ENCODE results near the gene PIM2.

PIM2 gene

GRCh38 chrX:48934581-48935300, 15.9 kb upstream of the PIM2 start:
- DNase-seq = no peak

- DNase-seq = no peak
Observed at GRCh38 chrX:48933757-48934156, 14.9 kb upstream of the PIM2 start.

- no peak for DNase-seq
Observed at GRCh38 chrX:48927736-48928382, 9.0 kb upstream of the PIM2 start.

GRCh38 chrX:48927123-48927522, 8.3 kb upstream of the PIM2 start:
- DNase-seq = no peak

- DNase-seq = no peak
Observed at GRCh38 chrX:48924270-48924669, 5.4 kb upstream of the PIM2 start.

GRCh38 chrX:48923771-48924170, 4.9 kb upstream of the PIM2 start:
- DNase-seq = no peak

GRCh38 chrX:48920718-48921104, 1.9 kb upstream of the PIM2 start:
- no peak for DNase-seq

- no peak for DNase-seq
Observed at GRCh38 chrX:48919947-48920717, 1.3 kb upstream of the PIM2 start.

- no peak for DNase-seq
Observed at GRCh38 chrX:48919360-48919841, 577 bp upstream of the PIM2 start.

- no peak for DNase-seq
Observed at GRCh38 chrX:48918301-48918642, 552 bp downstream of the PIM2 start.

GRCh38 chrX:48917139-48918001, 1.5 kb downstream of the PIM2 start:
- DNase-seq = peak; percentile 75

GRCh38 chrX:48914593-48915493, 4.0 kb downstream of the PIM2 start:
- no peak for DNase-seq

GRCh38 chrX:48913605-48914366, 5.0 kb downstream of the PIM2 start:
- DNase-seq = no peak

GRCh38 chrX:48911412-48912182, 7.2 kb downstream of the PIM2 start, which contains the start of gene SLC35A2:
Gene SLC35A2, minus strand, starts transcription at chrX:48911646. Its CDS starts 10 bp downstream, at chrX:48911636.
- DNase-seq = peak; percentile 81

- no peak for DNase-seq
Observed at GRCh38 chrX:48910926-48911411, 7.9 kb downstream of the PIM2 start.

- no peak for DNase-seq
Observed at GRCh38 chrX:48909703-48910294, 9.0 kb downstream of the PIM2 start.

- no peak for DNase-seq
Observed at GRCh38 chrX:48908600-48908999, 10.2 kb downstream of the PIM2 start.

GRCh38 chrX:48905090-48905790, 13.6 kb downstream of the PIM2 start:
- DNase-seq = no peak

GRCh38 chrX:48904626-48905025, 14.2 kb downstream of the PIM2 start:
- no peak for DNase-seq

All from stimulated activated CD4-positive, alpha-beta T cell treated with anti-CD3 and anti-CD28 coated beads, Interleukin-12 subunit alpha, Interleukin-12 subunit beta, amount 100 ng/mL, for 4 hours (primary cell).